NCI-H2227 (cell line): ENCODE measurements around the gene SIK3.

Experiments used
- DNase-seq: peaks from one replicate; lab custom pipeline; 2025; ENCODE audit not compliant: unreplicated experiment; lab: John Stamatoyannopoulos, UW

Gene SIK3

DNA sequence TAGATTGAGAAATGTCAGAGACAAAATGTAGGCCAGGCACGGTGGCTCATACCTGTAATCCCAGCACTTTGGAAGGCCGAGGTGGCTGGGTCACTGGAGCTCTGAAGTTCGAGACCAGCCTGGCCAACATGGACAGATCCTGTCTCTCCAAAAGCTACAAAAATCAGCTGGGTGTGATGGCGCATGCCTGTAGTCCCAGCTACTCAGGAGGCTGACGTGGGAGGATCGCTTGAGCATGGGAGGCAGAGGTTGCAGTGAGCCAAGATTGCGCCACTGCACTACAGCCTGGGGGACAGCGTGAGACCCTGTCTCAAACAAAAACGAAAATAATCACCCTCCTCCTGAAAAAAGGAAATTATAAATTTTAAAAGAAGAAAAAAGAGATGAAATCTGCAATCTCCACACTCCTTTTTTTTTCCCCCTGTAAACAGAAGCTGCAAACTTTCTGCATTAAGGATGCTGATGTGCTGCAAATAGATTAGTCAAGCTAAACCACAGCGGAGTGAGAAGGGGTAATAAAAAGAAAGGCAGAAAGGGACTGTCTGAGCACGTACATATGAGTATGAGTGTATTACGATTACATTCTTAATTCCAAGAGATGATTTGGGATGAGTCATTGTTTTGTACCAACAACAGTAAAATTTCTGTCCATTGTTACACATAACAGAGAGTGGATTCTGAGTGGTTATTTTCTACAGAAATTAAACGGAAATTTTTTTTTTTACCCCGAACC lies 87.3 kb downstream of the SIK3 start:
- no peak for DNase-seq

DNA sequence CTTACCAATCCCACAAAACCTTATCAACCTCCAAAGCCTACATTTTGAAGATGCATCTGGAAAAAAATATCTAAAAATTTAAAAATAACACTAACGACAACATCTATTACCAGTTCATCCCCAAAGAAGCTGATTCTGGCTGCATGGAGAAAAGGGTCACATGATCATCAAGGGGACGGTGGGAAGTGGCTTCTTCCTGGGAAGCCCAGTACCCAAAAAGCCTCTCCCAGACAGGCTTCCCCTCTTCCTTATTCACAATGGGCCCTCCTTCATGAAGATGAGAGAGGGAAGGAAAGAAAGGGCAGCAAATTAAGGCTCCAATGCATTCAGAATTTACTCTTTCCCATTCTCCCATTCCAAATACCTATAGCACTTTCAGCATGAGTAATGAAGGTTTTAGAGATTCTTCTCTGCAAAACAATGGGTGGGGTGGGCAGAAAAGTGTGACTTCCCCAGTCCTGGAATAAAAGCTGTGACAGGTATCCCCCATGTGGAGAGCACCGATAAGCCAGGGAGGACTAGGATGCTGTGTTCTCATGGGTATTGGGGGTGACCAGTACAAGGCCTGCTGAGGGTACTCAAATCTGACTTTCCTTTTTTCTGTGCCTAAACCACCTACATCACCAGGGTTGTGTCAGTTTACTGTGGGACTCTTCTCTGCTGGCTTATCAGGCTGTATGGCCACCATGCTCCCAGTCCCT lies 88.2 kb downstream of the SIK3 start:
- DNase-seq: no peak

- no peak for DNase-seq
Observed at GRCh38 chr11:117005758-117006157, 92.5 kb downstream of the SIK3 start.

DNA sequence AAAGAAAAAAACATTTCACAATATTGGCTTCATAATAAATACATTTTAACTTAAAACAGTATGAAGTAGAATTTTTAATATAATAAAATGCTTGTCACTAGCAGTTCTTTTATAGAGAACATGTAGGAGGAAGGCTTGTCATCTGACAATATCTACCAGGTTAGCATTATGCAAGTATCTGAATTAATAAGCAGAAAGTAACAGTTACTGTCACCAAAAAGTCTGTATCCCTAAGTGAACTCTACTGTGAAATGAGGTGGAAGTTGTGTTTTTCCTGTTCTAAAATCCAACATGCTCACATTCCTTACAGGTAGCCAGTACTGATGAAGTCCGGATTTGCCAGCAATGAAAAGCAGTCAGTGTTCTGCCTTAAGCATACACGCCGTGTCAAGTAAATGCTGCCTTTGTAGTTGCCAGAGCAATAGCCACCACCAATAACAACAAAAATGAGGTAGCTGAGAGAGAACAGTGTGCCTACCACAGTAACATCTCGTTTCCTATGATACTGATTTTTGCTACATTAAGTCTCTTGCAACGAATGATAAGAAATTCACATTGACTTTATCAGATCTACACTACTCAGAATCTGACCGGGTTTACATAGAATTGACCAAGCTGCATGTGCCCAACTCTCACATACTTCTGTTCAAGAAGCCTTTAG lies 95.5 kb downstream of the SIK3 start:
- no peak for DNase-seq

DNA sequence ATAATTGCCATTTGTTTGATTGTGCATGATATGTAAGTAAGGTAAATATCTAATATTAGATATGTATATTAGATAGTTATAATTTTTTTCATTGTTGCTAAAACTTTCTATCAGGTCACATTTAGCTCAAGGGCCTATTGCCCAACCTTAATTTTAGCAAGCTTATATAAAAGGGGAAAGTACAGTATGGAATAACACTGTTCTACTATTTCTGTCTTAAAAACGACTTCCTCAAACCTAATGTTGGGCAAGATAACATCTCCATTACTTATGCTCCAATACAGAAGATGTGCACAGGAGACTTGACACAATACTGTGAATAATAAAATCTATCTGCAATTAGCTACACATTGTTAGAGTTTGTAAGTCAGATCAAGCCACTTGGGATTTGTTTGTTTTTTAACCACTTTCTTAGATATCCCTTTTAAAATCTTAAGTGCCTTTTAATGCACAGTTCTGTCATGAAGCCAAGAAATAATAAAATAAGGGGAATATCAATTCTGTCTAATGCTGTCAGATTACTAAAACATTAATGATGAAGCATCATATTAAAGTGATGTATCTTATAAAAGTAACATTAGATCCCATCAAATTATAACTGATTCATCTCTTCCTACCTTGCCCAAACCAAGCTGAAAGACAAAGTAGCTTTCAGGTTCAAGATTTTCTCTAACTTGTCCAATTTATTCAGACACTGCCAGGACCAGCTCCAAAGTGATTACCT lies 98.1 kb downstream of the SIK3 start:
- no peak for DNase-seq

DNA sequence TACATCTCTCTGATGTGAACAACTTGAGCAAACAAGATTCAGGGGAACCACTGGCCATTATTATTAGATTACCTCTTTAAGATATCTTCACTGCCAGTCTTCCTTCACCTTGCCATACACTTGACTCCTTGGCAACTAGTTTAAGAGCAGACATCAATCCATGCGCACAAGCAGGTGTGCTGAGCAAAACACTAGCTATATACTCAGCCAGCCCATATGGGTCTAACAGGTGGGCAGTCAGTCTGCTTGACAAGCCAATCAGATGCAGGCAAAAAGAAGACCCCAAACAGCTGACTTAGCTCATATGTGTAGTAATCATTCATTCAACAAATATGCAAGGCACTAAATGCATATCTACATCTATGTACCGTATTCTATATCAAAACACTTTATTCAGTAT lies 101.2 kb downstream of the SIK3 start:
- no peak for DNase-seq

DNA sequence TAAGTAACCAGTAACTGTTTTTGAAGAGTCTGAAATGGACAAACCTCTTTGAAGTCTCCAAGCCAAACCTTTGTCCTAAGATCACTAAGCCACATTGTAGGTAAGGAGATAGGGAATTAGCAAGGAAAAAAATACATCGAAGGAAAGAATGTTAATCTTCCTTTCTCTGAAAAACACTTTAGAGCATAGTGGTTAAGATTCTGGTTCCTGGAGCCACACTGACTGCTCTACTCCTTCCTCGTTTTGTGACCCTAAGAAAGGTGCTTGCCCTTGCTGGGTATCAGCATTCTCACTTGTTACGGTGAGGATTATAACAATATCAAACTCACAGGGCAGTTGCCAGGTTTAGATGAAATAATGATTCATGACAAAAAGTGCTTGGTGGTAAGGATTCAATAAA lies 104.0 kb downstream of the SIK3 start:
- DNase-seq: no peak

GRCh38 chr11:116993599-116993998 lies 104.6 kb downstream of the SIK3 start:
- peak; percentile 65 for DNase-seq

- DNase-seq: no peak
Observed at GRCh38 chr11:116991491-116991890, 106.7 kb downstream of the SIK3 start.

DNA sequence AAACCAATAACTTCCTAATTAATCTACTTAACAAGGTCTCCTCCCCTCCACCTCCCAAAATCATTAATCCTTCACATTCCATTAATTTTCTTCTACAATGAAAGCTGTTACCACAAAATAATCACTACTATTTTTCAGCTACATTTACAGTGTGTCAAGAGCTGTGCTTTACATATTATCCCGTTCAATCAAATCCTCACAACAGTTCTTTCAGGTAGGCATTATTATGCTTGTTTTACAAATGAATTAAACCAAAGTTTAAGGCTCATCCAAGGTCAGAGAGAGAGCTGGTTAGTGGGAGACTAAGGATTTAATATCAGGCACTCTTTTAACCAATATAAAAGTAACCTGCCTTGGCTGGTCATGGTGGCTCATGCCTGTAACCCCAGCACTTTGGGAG lies 107.4 kb downstream of the SIK3 start:
- no peak for DNase-seq

GRCh38 chr11:116990061-116990473 lies 108.2 kb downstream of the SIK3 start:
- DNase-seq: no peak

- no peak for DNase-seq
Observed at GRCh38 chr11:116989184-116989583, 109.0 kb downstream of the SIK3 start.

- peak; percentile 8 for DNase-seq
Observed at GRCh38 chr11:116986521-116987105, 111.6 kb downstream of the SIK3 start.

GRCh38 chr11:116984589-116984988 lies 113.6 kb downstream of the SIK3 start:
- DNase-seq: no peak

GRCh38 chr11:116984186-116984585 lies 114.0 kb downstream of the SIK3 start:
- no peak for DNase-seq

DNA sequence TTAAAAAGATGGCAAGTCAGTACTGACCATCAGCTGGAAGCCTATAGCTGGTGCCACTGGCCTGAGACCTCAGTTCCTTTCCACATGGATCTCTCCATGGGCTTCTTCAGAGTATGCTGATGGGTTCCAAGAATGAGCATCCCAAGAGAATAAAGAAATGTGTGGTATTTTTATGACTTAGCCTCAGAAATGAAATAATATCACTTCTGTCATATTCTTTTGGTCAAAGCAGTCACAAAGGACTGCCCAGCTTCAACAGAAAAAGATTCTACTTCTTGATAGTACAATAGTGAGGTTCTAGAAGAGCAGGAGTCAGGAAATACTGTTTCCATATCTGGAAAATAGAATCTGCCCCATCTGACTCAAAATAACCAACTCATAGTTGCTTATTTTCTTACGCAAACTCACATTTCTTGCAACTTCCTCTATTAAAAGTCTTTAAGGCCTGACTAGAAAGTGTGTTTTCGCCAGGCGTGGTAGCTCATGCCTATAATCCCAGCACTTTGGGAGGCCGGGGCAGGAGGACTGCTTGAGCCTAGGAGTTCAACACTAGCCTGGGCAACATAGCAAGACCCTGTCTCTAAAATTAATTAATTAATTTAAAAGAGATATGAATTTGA lies 116.9 kb downstream of the SIK3 start:
- no peak for DNase-seq

DNA sequence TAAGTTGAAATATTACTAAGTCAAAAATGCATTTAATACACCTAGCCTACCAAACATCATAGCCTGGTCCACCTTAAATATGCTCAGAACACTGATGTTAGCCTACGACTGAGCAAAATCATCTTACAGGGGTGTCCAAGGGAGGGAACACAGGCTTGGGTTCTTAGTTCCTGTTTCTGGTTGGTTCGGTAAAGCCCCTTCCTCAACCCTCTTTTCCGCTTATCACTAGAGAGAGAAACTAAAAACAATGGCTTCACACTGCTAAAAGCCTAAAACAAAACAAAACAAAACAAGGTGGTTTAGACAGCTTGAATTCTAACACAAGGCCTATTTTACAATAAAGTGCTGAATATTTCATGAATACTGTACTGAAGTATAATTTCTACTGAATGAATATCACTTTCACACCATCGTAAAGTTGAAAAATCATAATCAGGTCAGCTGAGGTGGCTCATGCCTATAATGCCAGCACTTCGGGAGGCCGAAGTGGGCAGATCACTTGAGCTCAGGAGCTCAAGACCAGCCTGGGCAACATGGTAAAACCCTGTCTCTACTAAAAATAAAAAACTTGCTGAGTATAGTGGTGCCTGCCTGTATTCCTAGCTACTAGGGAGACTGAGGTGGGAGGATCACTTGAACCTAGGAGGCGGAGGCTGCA lies 118.0 kb downstream of the SIK3 start:
- no peak for DNase-seq

GRCh38 chr11:116976941-116977570 lies 121.2 kb downstream of the SIK3 start:
- no peak for DNase-seq

- no peak for DNase-seq
Observed at GRCh38 chr11:116975661-116976060, 122.6 kb downstream of the SIK3 start.

DNA sequence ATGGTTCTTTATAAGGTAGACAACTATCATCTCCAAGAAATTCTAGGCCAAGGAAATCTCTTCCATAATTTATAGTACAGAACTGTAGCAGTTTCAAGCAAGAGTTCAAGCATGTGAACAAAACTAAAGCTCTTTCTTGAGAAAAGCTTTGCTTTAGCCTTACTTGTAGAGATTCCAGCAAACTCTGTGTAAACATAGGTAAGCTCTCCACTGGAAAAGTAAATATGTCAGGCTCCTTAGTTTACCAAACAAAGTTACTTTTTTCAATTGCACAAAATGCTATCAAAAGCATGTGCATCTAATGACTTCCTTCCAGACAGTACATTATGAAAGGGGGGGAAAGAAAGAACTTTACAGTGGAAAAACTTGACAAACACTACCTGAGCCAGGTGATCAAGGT lies 125.0 kb downstream of the SIK3 start:
- no peak for DNase-seq
